ENCODE results near the gene EML5.

The EML5 gene

DNA sequence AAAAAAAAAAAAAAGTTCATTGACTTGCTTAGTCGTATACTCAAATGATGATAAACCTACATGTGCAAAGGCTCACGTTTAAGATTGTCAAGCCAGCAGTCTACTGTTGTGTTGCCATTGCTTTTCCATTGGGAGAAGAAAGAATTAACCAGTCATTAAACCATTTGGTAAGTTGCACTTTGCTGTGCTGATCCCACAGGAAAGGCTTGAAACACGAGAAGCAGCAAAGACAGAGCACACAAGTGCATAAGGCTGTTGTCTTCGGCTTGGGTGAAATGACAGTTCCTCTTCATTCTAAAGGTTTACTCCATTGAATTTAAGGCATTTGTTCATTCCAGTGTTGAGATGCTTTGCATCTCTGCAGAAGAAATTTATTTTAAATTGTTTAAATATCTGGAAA, 179.8 kb downstream of the EML5 start:
- in situ Hi-C loops (cut with MboI; ENCODE audit: low sequenced_read_pairs, unreplicated experiment), result no loop called here
- no peak for DNase-seq (ENCODE audit: low spot score)
- TF ChIP-seq CTCF (IDR thresholded peaks at IDR 0.05; ENCODE audit: borderline replicate concordance, control extremely low read depth, extremely low read depth, insufficient read depth, missing control alignments), result no peak

- TF ChIP-seq CTCF (IDR thresholded peaks at IDR 0.05; ENCODE audit: borderline replicate concordance, control extremely low read depth, extremely low read depth, insufficient read depth, missing control alignments), result no peak
- in situ Hi-C loops (cut with MboI; ENCODE audit: low sequenced_read_pairs, unreplicated experiment), result no loop called here
- no peak for DNase-seq (ENCODE audit: low spot score)
Measured at GRCh38 chr14:88611878-88612277, 180.9 kb downstream of the EML5 start.

- TF ChIP-seq CTCF (IDR thresholded peaks at IDR 0.05; ENCODE audit: borderline replicate concordance, control extremely low read depth, extremely low read depth, insufficient read depth, missing control alignments), result no peak
- in situ Hi-C loops (cut with MboI; ENCODE audit: low sequenced_read_pairs, unreplicated experiment), result no loop called here
- no peak for DNase-seq (ENCODE audit: low spot score)
Measured at GRCh38 chr14:88607829-88608228, 184.9 kb downstream of the EML5 start.

- in situ Hi-C loops (cut with MboI; ENCODE audit: low sequenced_read_pairs, unreplicated experiment), result no loop called here
- DNase-seq (ENCODE audit: low spot score), result no peak
- no peak for TF ChIP-seq CTCF (IDR thresholded peaks at IDR 0.05; ENCODE audit: borderline replicate concordance, control extremely low read depth, extremely low read depth, insufficient read depth, missing control alignments)
Measured at GRCh38 chr14:88605594-88605993, 187.2 kb downstream of the EML5 start.

DNA sequence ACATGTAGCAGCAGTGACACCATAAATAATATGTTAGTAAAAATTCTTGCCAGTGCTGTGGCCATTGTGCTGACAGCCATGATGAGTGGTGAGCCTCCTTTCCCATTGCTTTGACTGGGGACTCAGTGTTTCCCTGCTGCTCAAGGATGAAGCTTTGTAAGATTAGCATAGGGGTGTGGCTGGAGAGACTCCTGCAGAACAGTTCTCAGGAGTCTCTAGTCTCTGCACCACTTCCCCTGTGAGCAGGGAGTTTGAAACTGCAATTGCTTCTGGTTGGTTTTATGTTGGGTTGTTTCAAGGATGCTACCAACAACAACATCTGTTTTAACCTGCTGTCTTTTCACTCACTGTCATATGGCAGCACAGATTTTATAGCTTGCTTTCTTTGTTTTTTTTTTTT, 188.5 kb downstream of the EML5 start:
- no peak for TF ChIP-seq CTCF (IDR thresholded peaks at IDR 0.05; ENCODE audit: borderline replicate concordance, control extremely low read depth, extremely low read depth, insufficient read depth, missing control alignments)
- in situ Hi-C loops (cut with MboI; ENCODE audit: low sequenced_read_pairs, unreplicated experiment), result no loop called here
- DNase-seq (ENCODE audit: low spot score), result no peak

DNA sequence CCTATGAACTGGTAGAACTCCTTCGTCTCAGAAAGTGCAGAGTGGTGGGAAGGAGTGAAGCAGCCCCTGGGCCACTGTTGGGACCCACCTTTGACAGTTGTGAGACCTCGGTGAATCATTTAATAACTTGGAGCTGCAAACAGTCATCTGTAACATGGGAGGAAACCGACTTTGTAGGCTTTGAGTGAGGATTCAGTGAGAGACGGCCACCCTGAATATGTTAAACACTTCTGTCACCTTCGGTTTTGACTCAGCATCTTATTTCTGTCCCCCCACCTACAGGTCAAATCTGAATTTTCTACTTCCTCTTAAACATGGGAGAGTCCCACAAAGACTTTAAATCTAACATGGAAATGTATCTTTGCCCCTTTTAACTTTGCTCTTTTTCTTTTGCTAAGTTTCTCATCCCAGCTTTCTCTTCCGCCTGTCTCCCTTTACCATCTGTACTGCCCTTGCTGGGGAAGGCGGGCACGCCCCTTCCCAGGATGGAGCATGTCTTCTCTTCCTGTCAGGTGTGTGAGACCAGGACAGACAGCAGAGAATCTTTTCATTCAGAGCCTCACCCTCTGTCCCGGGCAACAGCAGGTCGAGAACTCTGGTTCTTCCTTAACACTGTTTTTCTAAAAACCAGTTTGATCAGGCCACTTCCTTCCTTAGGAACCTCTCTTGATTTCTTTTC, 192.9 kb downstream of the EML5 start:
- TF ChIP-seq CTCF (IDR thresholded peaks at IDR 0.05; ENCODE audit: borderline replicate concordance, control extremely low read depth, extremely low read depth, insufficient read depth, missing control alignments), result no peak
- in situ Hi-C loops (cut with MboI; ENCODE audit: low sequenced_read_pairs, unreplicated experiment), result no loop called here
- peak; percentile 62 for DNase-seq (ENCODE audit: low spot score)
